Cardiac muscle cell (in vitro differentiated cells and primary cell): ENCODE data around the gene TMEM114. TPM values are rescaled to one million over a fixed set of nuclear protein-coding genes. Genes with fewer than 3 reads are reported as not detected.

Source experiments
- DNase-seq, 2 donors: peaks; one replicate each; pipeline versions ENCODE4 v3.0.0 to v3.0.0-alpha.2; 2010 to 2017; ENCODE audit warnings: low read depth in 1 of 2, low spot score in 1 of 2
- H3K27ac ChIP-seq: fragments of 200-600 bp; sonication (generic); 2 replicates; pipeline ENCODE4 v1.5.1; 2016
- H3K27me3 ChIP-seq: fragments of 200-600 bp; sonication (generic); 2 replicates; pipeline ENCODE4 v1.6.0; 2016; ENCODE audit warnings: control low read depth
- H3K36me3 ChIP-seq: fragments of 200-600 bp; sonication (generic); 2 replicates; pipeline ENCODE4 v1.5.1; 2016; ENCODE audit warnings: control low read depth
- H3K4me1 ChIP-seq: fragments of 200-600 bp; sonication (generic); 2 replicates; pipeline ENCODE4 v1.8.1; 2017; ENCODE audit warnings: low read depth, mild to moderate bottlenecking, mixed run types
- H3K4me3 ChIP-seq: fragments of 200-600 bp; sonication (generic); 2 replicates; pipeline ENCODE4 v1.5.1; 2016; ENCODE audit warnings: mild to moderate bottlenecking
- H3K9me3 ChIP-seq: fragments of 200-600 bp; sonication (generic); 2 replicates; pipeline ENCODE4 v1.5.1; 2017; ENCODE audit warnings: low read depth, mild to moderate bottlenecking, control low read depth
- polyA plus RNA-seq: library from polyadenylated mRNA; unstranded; fragments of >200 nt; fragmentation: Nextera tagmentation; extraction: Ambion mirVana; gene quantifications from 2 replicates; pipeline ENCODE4 v1.2.1, GENCODE V29; 2016
- total RNA-seq: library from RNA; depleted of rRNA; stranded (reverse); fragments of >200 nt; gene quantifications from 2 replicates; pipeline ENCODE4 v1.2.3, GENCODE V29; 2016
- TF ChIP-seq, protein P1 (sequence below): IDR thresholded peaks from 2 replicates; pipeline ENCODE4 v1.5.1; 2012; ENCODE audit warnings: low read depth, mild to moderate bottlenecking, low read length

TMEM114 gene
- total and polyA plus RNA-seq, 2 experiments from 2014 or later = not detected

GRCh38 chr16:8631373-8631772, 41.1 kb upstream of the TMEM114 start:
- TF ChIP-seq, protein P1, sequence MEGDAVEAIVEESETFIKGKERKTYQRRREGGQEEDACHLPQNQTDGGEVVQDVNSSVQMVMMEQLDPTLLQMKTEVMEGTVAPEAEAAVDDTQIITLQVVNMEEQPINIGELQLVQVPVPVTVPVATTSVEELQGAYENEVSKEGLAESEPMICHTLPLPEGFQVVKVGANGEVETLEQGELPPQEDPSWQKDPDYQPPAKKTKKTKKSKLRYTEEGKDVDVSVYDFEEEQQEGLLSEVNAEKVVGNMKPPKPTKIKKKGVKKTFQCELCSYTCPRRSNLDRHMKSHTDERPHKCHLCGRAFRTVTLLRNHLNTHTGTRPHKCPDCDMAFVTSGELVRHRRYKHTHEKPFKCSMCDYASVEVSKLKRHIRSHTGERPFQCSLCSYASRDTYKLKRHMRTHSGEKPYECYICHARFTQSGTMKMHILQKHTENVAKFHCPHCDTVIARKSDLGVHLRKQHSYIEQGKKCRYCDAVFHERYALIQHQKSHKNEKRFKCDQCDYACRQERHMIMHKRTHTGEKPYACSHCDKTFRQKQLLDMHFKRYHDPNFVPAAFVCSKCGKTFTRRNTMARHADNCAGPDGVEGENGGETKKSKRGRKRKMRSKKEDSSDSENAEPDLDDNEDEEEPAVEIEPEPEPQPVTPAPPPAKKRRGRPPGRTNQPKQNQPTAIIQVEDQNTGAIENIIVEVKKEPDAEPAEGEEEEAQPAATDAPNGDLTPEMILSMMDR = no peak
- H3K9me3 ChIP-seq = no peaks in the 10 kb centered on the region
- H3K4me3 ChIP-seq = no peak overlapping the region
- H3K4me1 ChIP-seq = no peaks in the 10 kb centered on the region
- no peak overlapping the region for H3K27ac ChIP-seq
- DNase-seq = peak in 1 of 2 donors; percentile 6
- no peaks in the 10 kb centered on the region for H3K27me3 ChIP-seq
- H3K36me3 ChIP-seq = peaks cover 73% of the 10 kb centered on the region

- Histone ChIP-seq H3K27ac (no peak overlapping the region), H3K9me3 (no peaks in the 10 kb centered on the region), H3K27me3 (no peaks in the 10 kb centered on the region), H3K4me3 (no peak overlapping the region), H3K4me1 (no peaks in the 10 kb centered on the region), H3K36me3 (peaks cover 72% of the 10 kb centered on the region)
- DNase-seq = no peak
- TF ChIP-seq, protein P1 = no peak
These were observed 40.1 kb upstream of the TMEM114 start for GRCh38 chr16:8630255-8630953.

DNA sequence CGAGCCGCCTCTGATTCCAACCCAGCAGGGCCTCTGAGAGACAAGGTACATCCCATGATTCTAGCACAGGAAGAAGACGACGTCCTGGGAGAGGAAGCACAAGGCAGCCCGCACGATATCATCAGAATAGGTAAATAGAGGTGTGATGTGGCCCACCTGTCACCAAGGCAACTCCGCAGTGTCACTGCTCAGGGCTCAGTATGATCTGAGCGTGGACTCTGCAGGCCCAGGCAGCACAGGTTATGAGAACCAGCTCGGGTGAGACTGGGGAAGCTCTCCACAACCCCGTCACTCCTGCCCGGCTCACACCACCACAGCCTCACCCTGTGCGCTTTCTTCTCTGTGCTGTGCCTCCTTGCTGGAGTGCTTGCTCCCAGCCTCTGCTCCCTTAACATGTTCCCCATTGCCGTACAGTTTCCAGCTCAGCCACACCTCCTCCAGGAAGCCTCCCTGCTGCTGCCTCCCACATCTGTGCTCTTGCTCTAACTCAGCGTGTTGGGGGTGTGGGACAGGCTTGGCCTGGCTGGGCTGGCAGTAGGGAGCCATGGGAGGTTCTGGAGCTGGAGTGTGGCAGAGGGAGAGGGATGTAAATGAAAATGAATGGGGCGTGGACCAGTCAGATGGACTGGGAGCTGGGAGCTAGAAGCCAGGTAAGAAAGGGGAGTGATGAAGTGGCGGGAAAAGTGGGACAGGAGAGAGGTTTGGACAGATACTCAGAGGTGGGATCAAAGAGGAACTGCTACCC, 38.8 kb upstream of the TMEM114 start:
- no peak for DNase-seq
- H3K27me3 ChIP-seq = no peaks in the 10 kb centered on the region
- H3K27ac ChIP-seq = no peak overlapping the region
- TF ChIP-seq, protein P1 = no peak
- H3K36me3 ChIP-seq = peaks cover 68% of the 10 kb centered on the region
- no peaks in the 10 kb centered on the region for H3K9me3 ChIP-seq
- H3K4me1 ChIP-seq = no peaks in the 10 kb centered on the region
- H3K4me3 ChIP-seq = no peak overlapping the region

GRCh38 chr16:8627456-8627855, 37.1 kb upstream of the TMEM114 start:
- peaks cover 57% of the 10 kb centered on the region for H3K36me3 ChIP-seq
- DNase-seq = no peak

DNA sequence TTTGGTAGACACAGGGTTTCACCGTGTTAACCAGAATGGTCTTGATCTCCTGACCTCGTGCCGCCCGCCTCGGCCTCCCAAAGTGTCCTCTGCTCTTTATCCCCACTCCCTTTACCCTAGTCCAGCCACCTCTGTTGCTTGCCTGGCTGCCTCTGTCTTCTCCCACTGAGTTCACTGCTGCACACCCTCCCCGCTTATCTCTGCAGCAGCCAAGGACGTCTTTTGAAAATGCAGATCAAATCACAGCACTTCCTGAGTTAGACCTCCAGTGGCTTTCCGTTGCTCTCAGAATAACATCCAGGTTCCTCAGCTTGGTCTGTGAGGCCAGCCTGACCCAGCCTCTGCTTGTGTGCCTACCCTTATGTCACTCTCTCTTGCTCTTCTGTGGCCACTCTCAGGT, 36.6 kb upstream of the TMEM114 start:
- TF ChIP-seq, protein P1 = no peak
- DNase-seq = no peak
- Histone ChIP-seq H3K4me1 (peaks cover 5% of the 10 kb centered on the region), H3K4me3 (no peak overlapping the region), H3K36me3 (peaks cover 56% of the 10 kb centered on the region), H3K27me3 (no peaks in the 10 kb centered on the region), H3K9me3 (no peaks in the 10 kb centered on the region), H3K27ac (no peak overlapping the region)

More at GRCh38 chr16:8627456-8627855, 37.1 kb upstream of the TMEM114 start:
- peaks cover 4% of the 10 kb centered on the region for H3K4me1 ChIP-seq
- TF ChIP-seq, protein P1 = no peak
- H3K27me3 ChIP-seq = no peaks in the 10 kb centered on the region
- no peaks in the 10 kb centered on the region for H3K9me3 ChIP-seq
- H3K27ac ChIP-seq = no peak overlapping the region
- no peak overlapping the region for H3K4me3 ChIP-seq
